Left ventricle myocardium inferior (tissue), 1 donor: ENCODE results near the gene RGS5. TPM values are rescaled to one million over a fixed set of nuclear protein-coding genes. Genes with fewer than 3 reads are reported as not detected.

Experiments used
- total RNA-seq: library from RNA; stranded (reverse); fragmentation: NEBNext Ultra II Directional; extraction: Animal tissue kit (Norgen Biotek cat#: 25700); gene quantifications from one replicate; pipeline ENCODE4 v1.2.1, GENCODE V29; 2021
- donor health status: DM: no; HTN: yes; CAD: no; lungs with severe emphysema.

The RGS5 gene
- total RNA-seq, 1 donor from 2014 or later, result 256 TPM

Other genes starting within 250 kb of the RGS5 start
- gene RGS4, start 133.6 kb downstream of the RGS5 start, total RNA-seq, result 3.2 TPM
- gene NUF2, start 119.0 kb upstream of the RGS5 start, total RNA-seq, result 1.0 TPM